ENCODE results near the gene ARHGEF4. TPM values are rescaled to one million over a fixed set of nuclear protein-coding genes. Genes with fewer than 3 reads are reported as not detected.

Gene ARHGEF4
- total RNA-seq, 2 donors from 2014 or later, result 2.8 to 6.5 TPM

GRCh38 chr2:131049150-131049718 is 212.5 kb downstream of the ARHGEF4 start:
- no peaks in the 10 kb centered on the region for H3K9me3 ChIP-seq
- TF ChIP-seq, protein P1, sequence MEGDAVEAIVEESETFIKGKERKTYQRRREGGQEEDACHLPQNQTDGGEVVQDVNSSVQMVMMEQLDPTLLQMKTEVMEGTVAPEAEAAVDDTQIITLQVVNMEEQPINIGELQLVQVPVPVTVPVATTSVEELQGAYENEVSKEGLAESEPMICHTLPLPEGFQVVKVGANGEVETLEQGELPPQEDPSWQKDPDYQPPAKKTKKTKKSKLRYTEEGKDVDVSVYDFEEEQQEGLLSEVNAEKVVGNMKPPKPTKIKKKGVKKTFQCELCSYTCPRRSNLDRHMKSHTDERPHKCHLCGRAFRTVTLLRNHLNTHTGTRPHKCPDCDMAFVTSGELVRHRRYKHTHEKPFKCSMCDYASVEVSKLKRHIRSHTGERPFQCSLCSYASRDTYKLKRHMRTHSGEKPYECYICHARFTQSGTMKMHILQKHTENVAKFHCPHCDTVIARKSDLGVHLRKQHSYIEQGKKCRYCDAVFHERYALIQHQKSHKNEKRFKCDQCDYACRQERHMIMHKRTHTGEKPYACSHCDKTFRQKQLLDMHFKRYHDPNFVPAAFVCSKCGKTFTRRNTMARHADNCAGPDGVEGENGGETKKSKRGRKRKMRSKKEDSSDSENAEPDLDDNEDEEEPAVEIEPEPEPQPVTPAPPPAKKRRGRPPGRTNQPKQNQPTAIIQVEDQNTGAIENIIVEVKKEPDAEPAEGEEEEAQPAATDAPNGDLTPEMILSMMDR (IDR thresholded peaks at IDR 0.05), result no peak
- no peak overlapping the region for H3K27ac ChIP-seq
- DNase-seq (ENCODE audit: low spot score) (no peak), ATAC-seq (ENCODE audit: insufficient number of reproducible peaks, low FRiP score, low read depth) (no peak)
- no peaks in the 10 kb centered on the region for H3K27me3 ChIP-seq (replicated peaks; ENCODE audit: insufficient read depth)
- no peaks in the 10 kb centered on the region for H3K4me1 ChIP-seq (ENCODE audit: control insufficient read depth in 1 of 2, low read depth in 2 of 2)
- no peak overlapping the region for H3K4me3 ChIP-seq
- peaks cover 55% of the 10 kb centered on the region for H3K36me3 ChIP-seq

- Histone ChIP-seq H3K27ac (no peak overlapping the region), H3K9me3 (no peaks in the 10 kb centered on the region), H3K4me1 (ENCODE audit: control insufficient read depth in 1 of 2, low read depth in 2 of 2) (peaks cover under 1% of the 10 kb centered on the region in 2 donors), H3K36me3 (peaks cover 68% of the 10 kb centered on the region), H3K4me3 (no peak overlapping the region), H3K27me3 (replicated peaks; ENCODE audit: insufficient read depth) (no peaks in the 10 kb centered on the region)
- no peak for DNase-seq (ENCODE audit: low spot score)
- ATAC-seq (ENCODE audit: insufficient number of reproducible peaks, low FRiP score, low read depth), result no peak
- TF ChIP-seq, protein P1 (IDR thresholded peaks at IDR 0.05), result no peak
These were observed 214.2 kb downstream of the ARHGEF4 start for GRCh38 chr2:131050896-131051295.

DNA sequence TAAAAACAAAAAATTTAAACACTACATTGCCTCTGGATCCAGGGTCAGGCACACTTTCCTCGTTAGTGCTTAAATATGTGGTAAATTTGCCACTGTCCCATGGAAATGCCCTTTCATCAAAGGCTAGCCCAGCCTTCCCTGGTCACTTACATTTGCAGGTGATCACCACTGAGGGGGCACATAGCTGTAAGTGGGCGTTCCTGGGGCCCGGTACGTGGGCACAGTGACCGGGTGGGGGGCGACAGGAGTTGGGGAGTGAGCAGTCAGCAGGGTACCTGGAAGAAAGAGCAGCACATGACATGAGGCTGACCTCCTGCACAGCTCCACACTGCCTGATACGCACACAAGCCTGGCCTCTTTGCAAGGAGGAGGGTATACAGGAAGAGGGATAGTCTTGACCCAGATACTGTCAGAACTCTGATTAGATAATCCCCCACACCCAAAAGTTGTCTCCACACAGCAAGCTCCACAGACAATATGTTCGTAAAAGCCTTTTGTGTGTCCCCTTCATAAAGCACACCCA is 216.1 kb downstream of the ARHGEF4 start:
- TF ChIP-seq, protein P1 (IDR thresholded peaks at IDR 0.05), result no peak
- no peak for ATAC-seq (ENCODE audit: insufficient number of reproducible peaks, low FRiP score, low read depth)
- no peak overlapping the region for H3K4me3 ChIP-seq
- H3K9me3 ChIP-seq, result no peaks in the 10 kb centered on the region
- H3K4me1 ChIP-seq (ENCODE audit: control insufficient read depth in 1 of 2, low read depth in 2 of 2), result peaks cover 10 to 15% of the 10 kb centered on the region in 2 donors
- H3K27me3 ChIP-seq (replicated peaks; ENCODE audit: insufficient read depth), result no peaks in the 10 kb centered on the region
- DNase-seq (ENCODE audit: low spot score), result no peak
- H3K27ac ChIP-seq, result no peak overlapping the region
- H3K36me3 ChIP-seq, result peaks cover 58% of the 10 kb centered on the region

GRCh38 chr2:131054488-131054887 is 217.8 kb downstream of the ARHGEF4 start:
- DNase-seq (ENCODE audit: low spot score), result no peak
- TF ChIP-seq, protein P1 (IDR thresholded peaks at IDR 0.05), result no peak
- no peak overlapping the region for H3K27ac ChIP-seq
- ATAC-seq (ENCODE audit: insufficient number of reproducible peaks, low FRiP score, low read depth), result no peak
- no peaks in the 10 kb centered on the region for H3K27me3 ChIP-seq (replicated peaks; ENCODE audit: insufficient read depth)
- peaks cover 10 to 28% of the 10 kb centered on the region in 2 donors for H3K4me1 ChIP-seq (ENCODE audit: control insufficient read depth in 1 of 2, low read depth in 2 of 2)
- peaks cover 46% of the 10 kb centered on the region for H3K36me3 ChIP-seq
- H3K9me3 ChIP-seq, result no peaks in the 10 kb centered on the region
- H3K4me3 ChIP-seq, result no peak overlapping the region

DNA sequence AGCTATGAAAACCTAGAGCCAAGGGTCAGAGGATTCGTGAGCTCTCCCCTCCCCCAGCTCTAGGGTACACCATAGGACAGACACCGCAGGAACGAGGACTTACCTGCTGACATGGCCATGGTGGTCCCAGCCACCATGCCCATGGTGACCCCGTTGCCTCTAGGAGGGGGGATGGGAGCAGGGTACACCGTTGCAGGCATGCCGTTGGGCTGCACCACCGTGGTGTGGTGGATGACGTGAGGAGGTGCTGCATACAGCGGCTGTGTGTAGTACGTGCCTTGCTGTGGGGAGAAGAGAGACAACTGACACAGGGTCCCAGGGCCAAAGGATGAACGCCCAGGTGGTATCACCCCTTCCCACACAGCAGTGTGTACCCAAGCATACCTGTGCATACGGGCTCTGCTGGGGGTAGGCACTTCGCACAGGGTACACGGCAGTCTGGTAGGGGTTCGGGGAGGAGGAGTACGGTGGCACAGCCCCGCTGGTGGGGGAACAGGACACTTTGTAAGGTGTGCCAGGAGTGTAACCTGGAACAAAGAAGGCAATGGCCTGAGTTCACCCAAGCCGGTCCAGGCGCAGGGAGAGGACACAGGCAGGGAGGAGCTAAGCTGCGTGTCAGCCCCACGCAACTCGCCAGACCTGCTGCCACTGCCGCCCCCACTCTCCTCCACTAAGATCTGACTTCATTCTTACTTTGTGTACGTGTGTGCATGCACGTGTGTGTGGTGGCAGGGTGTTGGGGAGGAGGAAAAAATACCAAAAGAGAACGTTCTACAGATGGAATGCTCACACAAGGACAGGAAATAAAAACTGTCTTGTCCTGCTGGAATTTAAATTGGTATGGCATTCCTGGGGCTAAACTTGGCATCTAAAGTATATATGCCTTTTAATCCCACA is 218.7 kb downstream of the ARHGEF4 start:
- ATAC-seq (ENCODE audit: insufficient number of reproducible peaks, low FRiP score, low read depth), result no peak
- TF ChIP-seq, protein P1 (IDR thresholded peaks at IDR 0.05), result no peak
- no peaks in the 10 kb centered on the region for H3K27me3 ChIP-seq (replicated peaks; ENCODE audit: insufficient read depth)
- no peak overlapping the region for H3K4me3 ChIP-seq
- peaks cover 41% of the 10 kb centered on the region for H3K36me3 ChIP-seq
- H3K27ac ChIP-seq, result no peak overlapping the region
- H3K9me3 ChIP-seq, result no peaks in the 10 kb centered on the region
- peaks cover 10 to 28% of the 10 kb centered on the region in 2 donors for H3K4me1 ChIP-seq (ENCODE audit: control insufficient read depth in 1 of 2, low read depth in 2 of 2)
- DNase-seq (ENCODE audit: low spot score), result no peak

Data from thoracic aorta (tissue), 2 donors.